BJ (cell line): ENCODE data around the gene EMD. TPM values are rescaled to one million over a fixed set of nuclear protein-coding genes. Genes with fewer than 3 reads are reported as not detected.

Experiments used
- CTCF ChIA-PET: fragments of 350-600 bp; formaldehyde crosslinking; extraction: SDS; loops from one replicate; lab custom pipeline; 2021; ENCODE audit warnings: antibody characterized with exemption, inconsistent platforms; lab: Yijun Ruan, JAX
- POLR2A ChIA-PET: fragments of 300-600 bp; sonication (Branson Sonifier 250); formaldehyde crosslinking; extraction: SDS; loops from one replicate; lab custom pipeline; 2021; ENCODE audit warnings: antibody characterized with exemption; lab: Charles Lee
- DNase-seq: peaks from one replicate; pipeline ENCODE4 v3.0.0-alpha.2; 2011; ENCODE audit warnings: low read depth
- H3K27me3 ChIP-seq: 2 replicates; pipeline ENCODE4 v1.6.0; 2011; ENCODE audit warnings: low read length; ENCODE audit not compliant: control insufficient read depth, insufficient read depth
- H3K36me3 ChIP-seq: 2 replicates; pipeline ENCODE4 v1.5.1; 2011; ENCODE audit warnings: low read length; ENCODE audit not compliant: control insufficient read depth, insufficient read depth
- H3K4me3 ChIP-seq: 2 replicates; pipeline ENCODE4 v1.5.1; 2011; ENCODE audit warnings: low read depth, mild to moderate bottlenecking, control low read depth, low read length
- CTCF ChIP-seq: IDR thresholded peaks from 2 replicates; pipeline ENCODE4 v1.5.1; 2011; ENCODE audit warnings: low read depth, mild to moderate bottlenecking, control low read depth, inconsistent platforms, low read length, moderate library complexity; ENCODE audit not compliant: insufficient read depth
- polyA plus RNA-seq: library from polyadenylated mRNA; depleted of rRNA; stranded (reverse); fragments of >200 nt; gene quantifications from 2 replicates; pipeline ENCODE4 v1.2.3, GENCODE V29; 2011

The EMD gene
- polyA plus RNA-seq, 1 experiment: 71.0 TPM

- DNase-seq: no peak
- no peak for TF ChIP-seq CTCF
- Histone ChIP-seq H3K27me3 (no peaks in the 10 kb centered on the region), H3K36me3 (peaks cover 12% of the 10 kb centered on the region), H3K4me3 (no peak overlapping the region)
- ChIA-PET POLR2A (interaction anchor here (0.5 to 0.6 kb wide), 2 partner anchors 22 to 109 kb away, joined by 6 to 7 read pairs; no protein-coding TSS in a partner anchor), CTCF (interaction anchor here (1.2 kb wide), 1 partner anchor 28 kb away, joined by 5 read pairs; no protein-coding TSS in a partner anchor)
These were observed 22.1 kb downstream of the EMD start for GRCh38 chrX:154401045-154401799.

GRCh38 chrX:154401918-154402621 lies 23.0 kb downstream of the EMD start:
- Histone ChIP-seq H3K27me3 (no peaks in the 10 kb centered on the region), H3K4me3 (no peak overlapping the region), H3K36me3 (peaks cover 12% of the 10 kb centered on the region)
- no peak for DNase-seq
- TF ChIP-seq CTCF: no peak
- CTCF ChIA-PET: no interaction called here
- POLR2A ChIA-PET: interaction anchor here (0.5 to 0.6 kb wide), 2 partner anchors 21 to 108 kb away, joined by 6 to 7 read pairs; no protein-coding TSS in a partner anchor

GRCh38 chrX:154402622-154403127 lies 23.6 kb downstream of the EMD start:
- no peak for TF ChIP-seq CTCF

GRCh38 chrX:154403192-154403591 lies 24.1 kb downstream of the EMD start:
- Histone ChIP-seq H3K4me3 (no peak overlapping the region), H3K36me3 (peaks cover 12% of the 10 kb centered on the region), H3K27me3 (no peaks in the 10 kb centered on the region)
- CTCF ChIA-PET: no interaction called here
- no peak for TF ChIP-seq CTCF
- DNase-seq: no peak
- POLR2A ChIA-PET: no interaction called here

More at GRCh38 chrX:154402622-154403127, 23.6 kb downstream of the EMD start:
- Histone ChIP-seq H3K36me3 (peaks cover 12% of the 10 kb centered on the region), H3K4me3 (no peak overlapping the region), H3K27me3 (no peaks in the 10 kb centered on the region)
- CTCF ChIA-PET: no interaction called here
- POLR2A ChIA-PET: no interaction called here
- DNase-seq: no peak

GRCh38 chrX:154403858-154404257 lies 24.8 kb downstream of the EMD start:
- ChIA-PET CTCF (no interaction called here), POLR2A (no interaction called here)
- no peak for TF ChIP-seq CTCF
- Histone ChIP-seq H3K36me3 (peaks cover 12% of the 10 kb centered on the region), H3K27me3 (no peaks in the 10 kb centered on the region), H3K4me3 (no peak overlapping the region)
- no peak for DNase-seq
